GM12801 (cell line): ENCODE data around the gene RREB1.

Source experiments
- CTCF ChIP-seq: IDR thresholded peaks from one replicate; pipeline ENCODE4 v1.5.1; 2011; ENCODE audit warnings: control low read depth; ENCODE audit not compliant: insufficient read length; ENCODE audit errors: extremely low read depth

RREB1 gene

GRCh38 chr6:7261852-7262461, 154.2 kb downstream of the RREB1 start:
- TF ChIP-seq CTCF: no peak

GRCh38 chr6:7262746-7263518, 155.2 kb downstream of the RREB1 start:
- no peak for TF ChIP-seq CTCF

- TF ChIP-seq CTCF: no peak
These were observed 156.3 kb downstream of the RREB1 start for GRCh38 chr6:7264041-7264440.

GRCh38 chr6:7264686-7265384, 157.1 kb downstream of the RREB1 start:
- no peak for TF ChIP-seq CTCF

- no peak for TF ChIP-seq CTCF
These were observed 159.3 kb downstream of the RREB1 start for GRCh38 chr6:7267071-7267465.

GRCh38 chr6:7267466-7268091, 159.8 kb downstream of the RREB1 start:
- no peak for TF ChIP-seq CTCF

- no peak for TF ChIP-seq CTCF
These were observed 160.6 kb downstream of the RREB1 start for GRCh38 chr6:7268362-7268761.
